Effector memory CD4-positive, alpha-beta T cell (primary cell): ENCODE data around the gene ZNF616.

Source experiments
- DNase-seq, 3 donors: peaks; one replicate each; pipeline ENCODE4 v3.0.0-alpha.2; 2020
- H3K27ac ChIP-seq: 2 replicates; pipeline ENCODE4 v1.7.0; 2013; ENCODE audit warnings: mild to moderate bottlenecking, low read length, moderate library complexity; ENCODE audit not compliant: insufficient read depth, poor library complexity, severe bottlenecking
- H3K27me3 ChIP-seq: replicated peaks from 2 replicates; pipeline ENCODE4 v1.7.0; 2013; ENCODE audit warnings: mild to moderate bottlenecking, low read length; ENCODE audit not compliant: insufficient read depth, control insufficient read depth, poor library complexity, severe bottlenecking
- H3K36me3 ChIP-seq: 2 replicates; pipeline ENCODE4 v1.7.0; 2013; ENCODE audit warnings: mild to moderate bottlenecking, low read length, moderate library complexity; ENCODE audit not compliant: control insufficient read depth, insufficient read depth
- H3K4me1 ChIP-seq: 2 replicates; pipeline ENCODE4 v1.7.0; 2013; ENCODE audit warnings: low read length, mild to moderate bottlenecking; ENCODE audit not compliant: control insufficient read depth, insufficient read depth, poor library complexity, severe bottlenecking
- H3K4me3 ChIP-seq: 2 replicates; pipeline ENCODE4 v1.7.0; 2013; ENCODE audit warnings: low read length, low read depth, mild to moderate bottlenecking; ENCODE audit not compliant: insufficient read depth, poor library complexity, severe bottlenecking
- H3K9me3 ChIP-seq: 2 replicates; pipeline ENCODE4 v1.7.0; 2013; ENCODE audit warnings: mild to moderate bottlenecking, low read length, moderate library complexity; ENCODE audit not compliant: control insufficient read depth
- total RNA-seq, 3 donors: gene quantifications; one replicate each; lab custom pipeline; 2026; lab: John Stamatoyannopoulos, UW

Gene ZNF616
- 3.3 to 7.2 (median 3.8) reads per million in 3 donors for total RNA-seq

DNA sequence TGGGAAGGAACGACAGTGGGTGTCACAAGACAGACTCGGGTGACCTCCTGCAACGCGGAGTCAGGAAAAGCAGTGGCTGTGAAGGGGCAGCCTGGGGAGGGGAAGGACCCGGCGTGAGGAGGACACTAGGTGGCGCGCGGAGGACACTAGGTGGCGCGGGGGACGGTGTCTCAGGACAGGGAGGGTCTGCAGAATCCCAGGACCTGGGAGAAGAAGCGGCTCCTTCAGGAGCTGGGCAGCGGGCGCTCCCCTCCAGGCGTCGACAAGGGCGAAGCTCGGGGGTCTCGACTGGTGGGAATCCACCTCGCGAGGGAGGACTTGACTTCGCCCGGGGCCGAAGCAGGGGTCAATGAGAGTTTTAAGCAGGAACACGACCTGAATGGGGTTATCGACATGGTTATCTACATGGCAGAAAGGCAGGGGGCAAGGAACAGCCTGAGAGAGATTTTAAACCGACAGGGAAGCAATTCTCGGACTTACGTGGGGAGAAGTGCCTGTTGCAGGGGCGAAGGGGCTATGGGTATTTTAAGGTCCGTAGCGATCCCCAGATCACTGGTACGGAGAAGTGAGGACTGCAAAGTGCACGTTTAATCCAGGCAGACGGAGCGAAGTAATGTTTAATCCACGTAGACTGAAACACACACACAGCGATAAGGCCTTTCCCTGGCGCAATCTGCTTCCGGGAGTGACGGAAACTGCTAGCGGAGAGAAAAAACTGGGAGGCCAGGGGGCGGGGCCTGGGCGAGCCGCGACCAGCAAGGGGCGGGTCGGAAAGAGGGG is at the start of gene ZNF616:
Gene ZNF616, minus strand, starts transcription at position 687 of the 780 bp plus-strand sequence. CDS start 9,426 bp downstream, outside the sequence.
- Histone ChIP-seq H3K9me3 (no peaks in the 10 kb centered on the region), H3K27ac (peak within 1 kb of the TSS; percentile 76), H3K27me3 (no peaks in the 10 kb centered on the region), H3K4me1 (peaks cover 11% of the 10 kb centered on the region), H3K36me3 (peaks cover 4% of the 10 kb centered on the region), H3K4me3 (peak within 1 kb of the TSS; percentile 93)
- peak; percentile 52 to 96 (median 95) for DNase-seq

DNA sequence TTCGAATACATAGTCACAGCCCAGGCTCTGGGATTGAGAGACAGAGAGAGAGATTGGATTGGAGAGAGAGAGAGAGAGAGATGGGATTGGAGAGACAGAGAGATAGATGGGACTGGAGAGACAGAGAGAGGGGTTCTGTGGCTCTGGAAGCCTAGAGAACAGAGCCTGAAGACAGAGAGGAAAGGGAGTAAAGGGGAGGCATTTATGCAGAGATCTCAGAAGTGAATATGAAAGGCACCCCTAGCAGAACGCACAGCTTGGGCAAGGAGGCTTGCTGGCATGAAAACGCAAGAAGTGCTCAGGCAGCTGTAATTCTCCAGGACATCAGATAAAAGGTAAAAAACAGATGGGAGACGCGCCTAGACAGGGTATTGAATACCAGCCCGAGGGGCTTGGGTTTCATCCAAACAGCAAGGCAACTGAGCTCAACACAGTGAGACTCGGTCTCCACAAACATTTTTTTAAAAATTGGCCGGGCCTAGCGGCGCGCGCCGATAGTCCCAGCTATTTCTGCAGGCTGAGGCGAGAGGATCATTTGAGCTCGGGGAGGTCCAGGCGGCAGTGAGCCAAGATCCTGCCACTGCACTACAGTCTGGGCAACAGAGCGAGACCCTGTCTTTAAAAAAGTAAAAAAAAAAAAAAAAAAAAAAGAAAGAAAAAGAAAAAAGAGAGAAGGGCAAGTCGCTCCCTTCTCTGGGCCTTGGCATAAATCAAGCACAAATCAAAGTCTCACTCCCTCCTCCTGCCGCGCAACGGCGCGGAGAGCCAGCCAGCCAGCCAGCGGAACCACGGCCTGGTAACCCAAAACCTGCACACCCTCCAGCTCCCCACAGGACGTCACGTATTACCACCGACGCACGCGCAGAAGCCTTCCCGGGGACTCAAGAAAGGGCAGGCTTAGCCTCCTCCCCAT is 49.3 kb upstream of the ZNF616 start:
- H3K4me3 ChIP-seq = peak overlapping the region; percentile 22
- H3K27me3 ChIP-seq = no peaks in the 10 kb centered on the region
- H3K4me1 ChIP-seq = peaks cover 27% of the 10 kb centered on the region
- DNase-seq = no peak
- H3K27ac ChIP-seq = peak overlapping the region; percentile 77
- no peaks in the 10 kb centered on the region for H3K9me3 ChIP-seq
- H3K36me3 ChIP-seq = no peaks in the 10 kb centered on the region

DNA sequence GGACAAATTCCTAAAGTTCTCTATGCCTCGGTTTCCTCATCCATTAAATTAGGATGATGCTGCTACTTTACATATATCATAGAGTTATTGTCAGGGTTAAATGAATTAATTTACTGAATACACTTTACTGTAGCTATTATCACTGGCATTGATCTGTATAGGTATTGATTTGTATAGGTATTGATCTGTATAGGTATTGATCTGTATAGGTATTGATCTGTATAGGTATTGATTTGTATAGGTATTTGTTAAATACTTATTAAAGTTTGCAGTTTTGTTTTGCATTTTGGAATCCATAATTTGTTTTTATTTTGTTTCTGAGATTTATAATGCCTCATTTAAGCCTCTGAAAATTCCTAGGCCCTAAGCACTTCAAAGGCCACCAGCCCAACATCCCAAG is 47.7 kb upstream of the ZNF616 start:
- Histone ChIP-seq H3K27me3 (no peaks in the 10 kb centered on the region), H3K4me3 (no peak overlapping the region), H3K36me3 (no peaks in the 10 kb centered on the region), H3K9me3 (no peaks in the 10 kb centered on the region), H3K27ac (no peak overlapping the region), H3K4me1 (peaks cover 27% of the 10 kb centered on the region)
- no peak for DNase-seq

DNA sequence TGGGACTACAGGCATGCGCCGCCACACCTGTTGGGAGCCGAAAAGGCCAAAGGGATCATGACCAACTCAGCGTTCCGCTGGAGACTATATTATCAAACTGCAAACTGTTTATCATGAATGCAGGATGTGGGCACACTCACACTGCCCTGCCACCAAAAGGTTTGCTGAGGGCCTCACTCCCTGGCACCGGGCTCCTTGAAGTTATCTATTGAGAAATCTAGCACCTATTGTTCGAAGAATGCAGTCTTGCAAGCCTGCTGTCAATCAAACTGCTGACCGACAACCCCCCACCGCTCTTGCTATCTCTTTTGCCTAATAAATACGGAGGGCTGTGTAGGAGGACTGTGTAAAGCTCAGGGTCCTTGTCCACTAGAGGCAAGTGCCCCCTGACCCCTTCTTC is 36.8 kb upstream of the ZNF616 start:
- no peaks in the 10 kb centered on the region for H3K27me3 ChIP-seq
- no peak overlapping the region for H3K27ac ChIP-seq
- no peak overlapping the region for H3K4me3 ChIP-seq
- H3K4me1 ChIP-seq = no peaks in the 10 kb centered on the region
- H3K9me3 ChIP-seq = no peaks in the 10 kb centered on the region
- no peaks in the 10 kb centered on the region for H3K36me3 ChIP-seq
- DNase-seq = no peak

DNA sequence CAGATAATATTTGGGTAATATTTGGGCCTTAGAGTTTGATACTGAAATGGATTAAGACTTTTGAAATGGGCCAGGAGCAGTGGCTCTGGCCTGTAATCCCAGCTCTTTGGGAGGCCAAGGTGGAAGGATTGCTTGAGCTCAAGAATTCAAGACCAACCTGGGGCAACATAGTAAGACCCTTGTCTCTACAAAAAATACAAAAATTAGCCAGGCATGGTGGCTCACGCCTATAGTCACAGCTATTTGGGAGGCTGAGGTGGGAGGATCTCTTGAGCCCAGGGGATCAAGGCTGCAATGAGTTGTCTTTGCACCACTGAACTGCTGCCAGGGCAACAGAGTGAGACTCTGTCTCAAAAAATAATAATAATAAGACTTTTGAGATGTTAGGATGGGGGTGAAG is 32.6 kb upstream of the ZNF616 start:
- H3K9me3 ChIP-seq = no peaks in the 10 kb centered on the region
- no peaks in the 10 kb centered on the region for H3K27me3 ChIP-seq
- no peak overlapping the region for H3K4me3 ChIP-seq
- DNase-seq = no peak
- H3K4me1 ChIP-seq = peaks cover 7% of the 10 kb centered on the region
- H3K27ac ChIP-seq = peak overlapping the region; percentile 92
- H3K36me3 ChIP-seq = peaks cover 17% of the 10 kb centered on the region

DNA sequence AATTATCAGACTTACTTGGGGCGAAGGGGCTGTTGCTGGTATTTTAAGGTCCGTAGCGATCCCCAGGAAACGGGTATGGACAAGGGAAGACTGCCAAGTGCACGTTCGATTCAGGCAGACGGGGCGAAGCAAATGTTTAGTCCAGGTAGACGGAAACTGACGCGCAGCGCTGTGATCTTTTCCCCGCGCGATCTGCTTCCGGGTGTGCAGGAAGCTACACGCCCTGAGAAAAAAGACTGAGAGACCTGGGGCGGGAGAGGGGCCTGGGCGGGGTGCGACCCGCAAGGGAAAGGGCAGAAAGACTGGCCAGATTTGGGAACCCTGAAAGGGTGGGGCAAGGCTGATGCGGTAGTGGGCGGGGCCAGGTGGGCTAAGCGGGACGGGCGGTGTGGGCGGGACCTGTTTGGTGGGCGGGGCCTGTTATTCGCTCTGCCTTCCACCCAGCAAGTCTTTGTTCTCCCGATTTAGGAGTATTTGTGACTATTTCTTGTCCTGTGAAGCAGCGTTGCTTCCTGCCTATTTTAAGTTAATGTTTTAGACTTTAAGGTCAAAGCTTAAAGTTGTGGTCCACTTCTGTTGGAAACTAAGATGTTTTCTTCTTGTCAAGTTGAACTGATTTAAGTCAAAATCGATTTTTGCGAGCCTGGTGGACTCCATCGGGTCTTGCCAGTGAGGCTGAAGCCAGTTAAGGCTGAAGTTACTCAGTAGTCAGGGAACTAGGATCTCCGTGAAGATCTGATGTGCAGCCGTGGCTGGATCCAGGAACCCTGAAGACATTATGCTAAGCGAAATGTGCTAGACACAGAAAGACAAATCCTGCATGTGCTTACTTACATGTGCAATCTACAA is 31.8 kb upstream of the ZNF616 start, which contains the start of gene ZNF836:
Gene ZNF836, minus strand, starts transcription at position 301 of the 849 bp plus-strand sequence. CDS start 3,549 bp downstream, outside the sequence.
- Histone ChIP-seq H3K4me3 (peak within 1 kb of the TSS; percentile 99), H3K27me3 (no peaks in the 10 kb centered on the region), H3K27ac (peak within 1 kb of the TSS; percentile 92), H3K9me3 (no peaks in the 10 kb centered on the region), H3K4me1 (peaks cover 7% of the 10 kb centered on the region), H3K36me3 (peaks cover 25% of the 10 kb centered on the region)
- peak; percentile 85 to 91 (median 89) for DNase-seq

DNA sequence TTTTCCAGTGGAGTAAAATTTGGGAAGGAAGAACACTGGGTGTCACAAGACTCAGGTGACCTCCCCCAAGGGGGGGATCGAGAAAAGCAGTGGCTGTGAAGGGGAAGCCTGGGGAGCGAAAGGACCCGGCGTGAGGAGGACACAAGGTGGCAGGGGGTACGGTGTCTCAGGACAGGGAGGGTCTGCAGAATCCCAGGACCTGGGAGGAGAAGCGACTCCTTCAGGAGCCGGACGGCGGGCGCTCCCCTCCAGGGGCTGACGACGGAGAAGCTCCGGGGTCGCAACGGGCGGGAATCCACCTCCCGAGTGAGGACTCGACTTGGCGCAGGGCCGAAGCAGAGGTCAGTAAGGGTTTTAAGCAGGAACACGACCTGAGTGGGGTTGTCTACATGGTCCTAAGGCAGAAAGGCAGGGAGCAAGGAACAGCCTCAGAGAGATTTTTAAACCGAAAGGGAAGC is 31.2 kb upstream of the ZNF616 start:
- peak overlapping the region; percentile 99 for H3K4me3 ChIP-seq
- peaks cover 7% of the 10 kb centered on the region for H3K4me1 ChIP-seq
- H3K27me3 ChIP-seq = no peaks in the 10 kb centered on the region
- H3K9me3 ChIP-seq = no peaks in the 10 kb centered on the region
- DNase-seq = no peak
- H3K36me3 ChIP-seq = peaks cover 25% of the 10 kb centered on the region
- H3K27ac ChIP-seq = peak overlapping the region; percentile 92

DNA sequence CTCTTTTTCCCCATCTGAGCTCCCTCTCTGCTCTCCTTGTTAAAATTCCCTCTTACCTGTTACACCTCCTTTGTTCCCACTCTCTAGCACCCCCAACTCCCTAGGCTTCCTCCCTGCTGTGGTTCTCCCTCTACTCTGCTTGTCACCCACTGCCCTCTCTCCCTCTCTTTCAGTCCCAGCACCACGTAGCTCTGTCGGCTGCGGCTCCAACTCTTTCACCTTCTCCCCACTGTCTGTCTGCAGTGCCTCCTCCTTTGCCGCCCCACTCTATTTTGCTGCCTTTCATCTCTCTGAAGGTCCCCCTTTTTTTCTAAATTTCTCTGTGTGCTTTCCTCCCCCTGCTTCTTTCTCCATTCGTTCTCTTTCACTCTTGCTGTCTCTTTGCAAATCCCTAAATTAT is 30.6 kb upstream of the ZNF616 start:
- Histone ChIP-seq H3K27ac (peak overlapping the region; percentile 92), H3K9me3 (no peaks in the 10 kb centered on the region), H3K36me3 (peaks cover 28% of the 10 kb centered on the region), H3K27me3 (no peaks in the 10 kb centered on the region), H3K4me3 (peak overlapping the region; percentile 99), H3K4me1 (peaks cover 7% of the 10 kb centered on the region)
- DNase-seq = no peak

DNA sequence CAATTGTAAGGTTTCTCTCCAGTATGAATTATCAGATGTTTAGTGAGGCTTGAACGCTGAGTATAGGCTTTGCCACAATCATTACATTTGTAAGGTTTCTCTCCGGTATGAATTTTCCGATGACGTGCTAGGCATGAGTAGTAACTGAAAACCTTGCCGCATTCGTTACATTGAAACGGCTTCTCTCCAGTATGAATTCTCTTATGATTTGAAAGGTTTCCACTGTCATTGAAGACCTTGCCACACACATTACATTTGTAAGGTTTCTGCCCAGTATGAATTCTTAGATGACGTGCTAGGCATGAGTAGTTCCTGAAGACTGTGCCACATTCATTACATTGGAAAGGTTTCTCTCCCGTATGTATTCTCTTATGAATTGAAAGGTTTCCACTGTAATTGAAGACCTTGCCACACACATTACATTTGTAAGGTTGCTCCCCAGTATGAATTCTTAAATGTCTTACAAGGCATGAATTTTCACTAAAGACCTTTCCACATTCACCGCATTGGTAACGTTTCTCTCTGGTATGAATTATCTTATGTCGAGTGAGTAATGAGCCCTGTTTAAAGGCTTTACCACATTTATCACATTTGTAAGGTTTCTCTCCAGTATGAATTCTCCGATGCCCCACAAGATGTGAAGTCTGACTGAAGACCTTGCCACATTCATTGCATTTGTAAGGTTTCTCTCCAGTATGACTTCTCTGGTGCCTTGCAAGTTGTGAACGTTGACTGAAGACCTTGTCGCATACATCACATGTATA is 16.0 kb upstream of the ZNF616 start:
- Histone ChIP-seq H3K27me3 (no peaks in the 10 kb centered on the region), H3K27ac (no peak overlapping the region), H3K9me3 (peaks cover 63% of the 10 kb centered on the region), H3K4me3 (no peak overlapping the region), H3K4me1 (no peaks in the 10 kb centered on the region), H3K36me3 (peaks cover 45% of the 10 kb centered on the region)
- DNase-seq = no peak
